ENCODE data around the gene BOLA2B. TPM values are rescaled to one million over a fixed set of nuclear protein-coding genes. Genes with fewer than 3 reads are reported as not detected.

BOLA2B gene
- total RNA-seq, 1 donor from 2014 or later, result 235 TPM

DNA sequence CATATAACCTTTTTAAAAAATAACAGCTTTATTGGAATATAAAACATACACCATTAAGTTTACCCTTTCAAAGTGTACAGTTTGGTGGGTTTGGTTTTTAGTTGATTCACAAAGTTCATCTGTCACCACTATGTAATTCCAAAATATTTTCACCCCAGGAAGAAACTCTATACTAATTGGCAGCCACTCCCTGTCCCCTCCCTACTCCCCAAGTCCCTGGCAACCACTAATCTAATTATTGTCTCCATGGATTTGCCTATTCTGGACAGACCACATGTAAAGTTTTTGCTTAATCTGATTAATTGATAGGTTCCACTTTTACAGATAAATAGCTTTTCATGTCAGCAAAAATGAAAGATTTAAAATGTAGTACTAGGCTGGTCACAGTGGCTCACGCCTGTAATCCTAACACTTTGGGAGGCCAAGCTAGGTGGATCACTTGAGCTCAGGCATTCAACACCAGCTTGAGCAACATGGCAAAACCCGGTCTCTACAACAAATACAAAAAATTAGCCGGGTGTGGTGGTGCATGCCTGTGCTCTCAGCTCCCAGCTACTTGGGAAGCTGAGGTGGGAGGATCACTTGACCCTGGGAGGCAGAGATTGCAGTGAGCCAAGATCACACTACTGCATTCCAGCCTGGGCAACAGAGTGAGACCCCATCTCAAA is 45.5 kb downstream of the BOLA2B start:
- DNase-seq (ENCODE audit: low read depth) (no peak), FAIRE-seq (no peak)
- H3K36me3 ChIP-seq (ENCODE audit: control insufficient read depth, insufficient read depth, low read length), result no peaks in the 10 kb centered on the region
- no peak overlapping the region for H3K4me3 ChIP-seq (ENCODE audit: low read depth, low read length)
- TF ChIP-seq CTCF (IDR thresholded peaks at IDR 0.05; ENCODE audit: insufficient read depth, low read length, severe bottlenecking), result no peak
- no peaks in the 10 kb centered on the region for H3K27me3 ChIP-seq (ENCODE audit: control insufficient read depth, insufficient read depth, low read length)

DNA sequence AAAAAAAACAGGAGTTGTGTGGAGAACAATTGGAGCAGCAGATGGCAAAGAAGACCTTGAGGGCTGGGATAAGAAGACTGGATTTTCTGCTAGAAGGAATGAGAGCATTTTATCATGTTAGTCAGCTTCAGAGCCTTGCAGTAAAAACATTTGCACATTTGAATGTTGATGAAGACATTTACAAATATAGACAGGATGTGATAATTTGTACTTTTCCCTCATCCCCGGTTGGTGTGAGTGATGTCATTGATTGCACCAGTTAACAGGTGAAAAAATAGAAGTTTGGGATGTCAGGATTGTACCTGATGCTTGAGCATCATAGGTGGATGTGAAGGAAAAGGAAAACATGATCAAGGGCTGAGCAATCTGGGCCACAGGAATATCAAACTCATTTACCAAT is 47.8 kb downstream of the BOLA2B start:
- H3K4me3 ChIP-seq (ENCODE audit: low read depth, low read length), result no peak overlapping the region
- no peaks in the 10 kb centered on the region for H3K27me3 ChIP-seq (ENCODE audit: control insufficient read depth, insufficient read depth, low read length)
- H3K36me3 ChIP-seq (ENCODE audit: control insufficient read depth, insufficient read depth, low read length), result no peaks in the 10 kb centered on the region
- no peak for DNase-seq (ENCODE audit: low read depth)
- TF ChIP-seq CTCF (IDR thresholded peaks at IDR 0.05; ENCODE audit: insufficient read depth, low read length, severe bottlenecking), result no peak
- FAIRE-seq, result no peak

DNA sequence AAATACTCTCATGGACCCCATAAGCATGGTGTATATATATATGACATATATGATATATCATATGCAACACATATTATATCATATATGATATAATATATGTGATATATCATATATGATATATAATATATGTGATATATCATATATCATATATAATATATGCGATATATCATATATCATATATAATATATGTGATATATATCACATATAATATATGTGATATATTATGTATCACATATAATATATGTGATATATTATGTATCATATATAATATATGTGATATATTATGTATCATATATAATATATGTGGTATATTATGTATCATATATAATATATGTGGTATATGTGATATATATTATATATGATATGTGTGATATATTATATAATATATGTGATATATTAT is 48.5 kb downstream of the BOLA2B start:
- no peaks in the 10 kb centered on the region for H3K36me3 ChIP-seq (ENCODE audit: control insufficient read depth, insufficient read depth, low read length)
- TF ChIP-seq CTCF (IDR thresholded peaks at IDR 0.05; ENCODE audit: insufficient read depth, low read length, severe bottlenecking), result no peak
- FAIRE-seq (no peak), DNase-seq (ENCODE audit: low read depth) (no peak)
- H3K27me3 ChIP-seq (ENCODE audit: control insufficient read depth, insufficient read depth, low read length), result no peaks in the 10 kb centered on the region
- no peak overlapping the region for H3K4me3 ChIP-seq (ENCODE audit: low read depth, low read length)

DNA sequence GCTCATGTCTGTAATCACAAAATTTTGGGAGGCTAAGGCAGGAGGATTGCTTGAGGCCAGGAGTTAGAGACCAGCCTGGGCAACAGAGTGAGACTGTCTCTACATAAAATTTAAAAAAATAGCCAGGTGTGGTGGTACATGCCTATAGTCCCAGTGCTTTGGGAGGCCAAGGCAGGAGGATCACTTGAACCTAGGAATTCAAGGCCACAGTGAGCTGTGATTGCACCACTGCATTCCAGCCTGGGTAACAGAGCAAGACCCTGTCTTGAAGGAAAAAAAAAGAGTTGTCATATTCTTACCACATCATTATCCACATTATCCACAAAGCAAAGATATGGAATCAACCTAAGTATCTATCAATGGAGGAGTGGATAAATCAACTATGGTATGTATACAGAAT is 49.4 kb downstream of the BOLA2B start:
- DNase-seq (ENCODE audit: low read depth) (no peak), FAIRE-seq (no peak)
- Histone ChIP-seq H3K27me3 (ENCODE audit: control insufficient read depth, insufficient read depth, low read length) (no peaks in the 10 kb centered on the region), H3K36me3 (ENCODE audit: control insufficient read depth, insufficient read depth, low read length) (no peaks in the 10 kb centered on the region), H3K4me3 (ENCODE audit: low read depth, low read length) (no peak overlapping the region)
- no peak for TF ChIP-seq CTCF (IDR thresholded peaks at IDR 0.05; ENCODE audit: insufficient read depth, low read length, severe bottlenecking)

DNA sequence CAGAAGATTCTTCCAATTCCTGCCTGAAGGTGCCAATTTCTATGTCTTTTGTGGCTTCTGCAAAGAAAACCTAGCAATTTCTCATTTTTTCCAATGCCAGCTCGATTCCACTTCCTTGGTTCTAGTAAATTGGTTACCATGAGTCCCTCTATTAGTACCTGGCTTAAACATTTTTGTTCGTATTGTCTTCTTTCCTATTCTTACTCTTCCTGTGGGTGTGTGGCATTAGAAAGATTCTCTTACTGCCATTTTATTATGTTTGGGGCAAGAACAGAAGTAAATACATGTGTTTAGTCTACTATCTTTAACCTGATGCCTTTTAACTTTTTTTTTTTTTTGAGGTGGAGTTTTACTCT is 50.1 kb downstream of the BOLA2B start:
- Histone ChIP-seq H3K4me3 (ENCODE audit: low read depth, low read length) (no peak overlapping the region), H3K27me3 (ENCODE audit: control insufficient read depth, insufficient read depth, low read length) (no peaks in the 10 kb centered on the region), H3K36me3 (ENCODE audit: control insufficient read depth, insufficient read depth, low read length) (no peaks in the 10 kb centered on the region)
- no peak for DNase-seq (ENCODE audit: low read depth)
- FAIRE-seq, result no peak
- TF ChIP-seq CTCF (IDR thresholded peaks at IDR 0.05; ENCODE audit: insufficient read depth, low read length, severe bottlenecking), result no peak

Other genes starting within 250 kb of the BOLA2B start
- 49.8 and 66.1 TPM in 2 replicates for gene TMEM219, start 231.6 kb downstream of the BOLA2B start, total RNA-seq
- gene TAOK2, start 219.8 kb downstream of the BOLA2B start, total RNA-seq, result 24.7 and 28.7 TPM in 2 replicates
- gene HIRIP3, start 198.0 kb downstream of the BOLA2B start, total RNA-seq, result 6.0 and 6.8 TPM in 2 replicates
- 15.1 and 22.6 TPM in 2 replicates for gene INO80E, start 197.4 kb downstream of the BOLA2B start, total RNA-seq
- not detected in 2 replicates for gene DOC2A, start 182.6 kb downstream of the BOLA2B start, total RNA-seq
- gene C16orf92, start 170.5 kb downstream of the BOLA2B start, total RNA-seq, result not detected in 2 replicates
- not detected in 2 replicates for gene TLCD3B, start 162.4 kb downstream of the BOLA2B start, total RNA-seq
- gene ALDOA, start 127.9 kb downstream of the BOLA2B start, total RNA-seq, result 496 and 527 TPM in 2 replicates
- gene PPP4C, start 117.7 kb downstream of the BOLA2B start, total RNA-seq, result 249 and 310 TPM in 2 replicates
- 0.26 and 0.90 TPM in 2 replicates for gene TBX6, start 101.7 kb downstream of the BOLA2B start, total RNA-seq
- gene YPEL3, start 97.5 kb downstream of the BOLA2B start, total RNA-seq, result 3.7 and 7.4 TPM in 2 replicates
- gene GDPD3, start 80.1 kb downstream of the BOLA2B start, total RNA-seq, result 7.1 and 20.7 TPM in 2 replicates
- 7.4 and 13.4 TPM in 2 replicates for gene MAPK3, start 70.4 kb downstream of the BOLA2B start, total RNA-seq
- gene CORO1A, start 10.1 kb downstream of the BOLA2B start, total RNA-seq, result 0.79 and 1.5 TPM in 2 replicates
- 24.5 and 24.6 TPM in 2 replicates for gene SLX1A, start 209 bp upstream of the BOLA2B start, total RNA-seq
- 0.26 and 3.3 TPM in 2 replicates for gene SULT1A3, start 5.6 kb upstream of the BOLA2B start, total RNA-seq
- 0.64 and 1.1 TPM in 2 replicates for gene NPIPB13, start 54.8 kb upstream of the BOLA2B start, total RNA-seq
- gene CD2BP2, start 161.6 kb upstream of the BOLA2B start, total RNA-seq, result 37.6 and 39.8 TPM in 2 replicates
- 13.7 and 15.6 TPM in 2 replicates for gene TBC1D10B, start 176.8 kb upstream of the BOLA2B start, total RNA-seq
- gene MYL11, start 181.1 kb upstream of the BOLA2B start, total RNA-seq, result not detected in 2 replicates
- gene SEPTIN1, start 188.9 kb upstream of the BOLA2B start, total RNA-seq, result under 0.01 TPM in 1 of 2 replicates, not detected in the other
- 11.4 and 12.9 TPM in 2 replicates for gene ZNF48, start 201.8 kb upstream of the BOLA2B start, total RNA-seq
- 5.0 and 10.0 TPM in 2 replicates for gene ZNF771, start 213.9 kb upstream of the BOLA2B start, total RNA-seq
- 11.5 and 30.3 TPM in 2 replicates for gene DCTPP1, start 236.4 kb upstream of the BOLA2B start, total RNA-seq